Stimulated activated CD4-positive, alpha-beta T cell treated with anti-CD3 and anti-CD28 coated beads, Interleukin-1b, Interleukin-23, amount 100 ng/mL, for 48 hours (primary cell): ENCODE data around the gene ZDHHC14.

Experiments used
- DNase-seq: peaks from one replicate; pipeline ENCODE4 v3.0.0-alpha.2; 2020

Gene ZDHHC14

GRCh38 chr6:157496534-157497095 lies 115.6 kb downstream of the ZDHHC14 start:
- no peak for DNase-seq

- DNase-seq: no peak
Measured at GRCh38 chr6:157497579-157497978, 116.6 kb downstream of the ZDHHC14 start.

- DNase-seq: no peak
Measured at GRCh38 chr6:157498817-157499216, 117.8 kb downstream of the ZDHHC14 start.

- DNase-seq: no peak
Measured at GRCh38 chr6:157500022-157500421, 119.0 kb downstream of the ZDHHC14 start.

GRCh38 chr6:157503018-157503747 lies 122.2 kb downstream of the ZDHHC14 start:
- DNase-seq: no peak

GRCh38 chr6:157505912-157506491 lies 125.0 kb downstream of the ZDHHC14 start:
- DNase-seq: no peak

- DNase-seq: no peak
Measured at GRCh38 chr6:157510323-157511188, 129.6 kb downstream of the ZDHHC14 start.

- no peak for DNase-seq
Measured at GRCh38 chr6:157511682-157512381, 130.8 kb downstream of the ZDHHC14 start.

GRCh38 chr6:157512382-157512682 lies 131.3 kb downstream of the ZDHHC14 start:
- no peak for DNase-seq

- DNase-seq: no peak
Measured at GRCh38 chr6:157513004-157513603, 132.1 kb downstream of the ZDHHC14 start.

GRCh38 chr6:157513619-157514485 lies 132.9 kb downstream of the ZDHHC14 start:
- no peak for DNase-seq

- DNase-seq: no peak
Measured at GRCh38 chr6:157514659-157515496, 133.9 kb downstream of the ZDHHC14 start.

GRCh38 chr6:157516319-157517026 lies 135.5 kb downstream of the ZDHHC14 start:
- no peak for DNase-seq

GRCh38 chr6:157517601-157518359 lies 136.8 kb downstream of the ZDHHC14 start:
- no peak for DNase-seq

GRCh38 chr6:157518397-157519250 lies 137.6 kb downstream of the ZDHHC14 start:
- DNase-seq: no peak

- no peak for DNase-seq
Measured at GRCh38 chr6:157519255-157520116, 138.5 kb downstream of the ZDHHC14 start.

- DNase-seq: no peak
Measured at GRCh38 chr6:157520117-157520406, 139.1 kb downstream of the ZDHHC14 start.
